HepG2 (cell line): ENCODE results near the gene PKN2. TPM values are rescaled to one million over a fixed set of nuclear protein-coding genes. Genes with fewer than 3 reads are reported as not detected.
A peak's percentile ranks its signal among the peaks of the same experiment; 100 is the strongest.

ENCODE experiments used
- AGO2 ChIP-seq: fragments of 200-400 bp; formaldehyde crosslinking; optimal IDR thresholded peaks from 2 replicates; pipeline ENCODE3; 2017; ENCODE audit warnings: mild to moderate bottlenecking, low read depth, low read length, moderate library complexity
- ATM ChIP-seq: fragments of 450-650 bp; IDR thresholded peaks from 2 replicates; pipeline ENCODE4 v1.7.1; 2017; ENCODE audit warnings: mild to moderate bottlenecking, borderline replicate concordance
- CBX1 ChIP-seq: IDR thresholded peaks from one replicate; pipeline ENCODE4 v1.6.1; 2016; ENCODE audit warnings: antibody characterized with exemption, low read depth
- EHMT2 ChIP-seq: fragments of 200-600 bp; sonication (generic); IDR thresholded peaks from 2 replicates; pipeline ENCODE4 v1.7.0; 2017; ENCODE audit warnings: antibody characterized with exemption, low read depth, low read length, borderline replicate concordance
- ELF4 ChIP-seq: sonication (generic); formaldehyde crosslinking; IDR thresholded peaks from 2 replicates; pipeline ENCODE4 v1.5.0; 2020; ENCODE audit warnings: missing genetic modification reagents, mild to moderate bottlenecking, moderate library complexity, borderline replicate concordance
- ETV5 ChIP-seq: IDR thresholded peaks from 2 replicates; pipeline ENCODE4 v1.6.1; 2018; ENCODE audit warnings: missing biosample characterization, missing genetic modification reagents, inconsistent platforms, borderline replicate concordance
- FOSL1 ChIP-seq: sonication (generic); formaldehyde crosslinking; IDR thresholded peaks from 2 replicates; pipeline ENCODE4 v1.9.0; 2021; ENCODE audit warnings: missing genetic modification reagents, borderline replicate concordance
- GFI1 ChIP-seq: sonication (generic); formaldehyde crosslinking; IDR thresholded peaks from 2 replicates; pipeline ENCODE4 v1.5.0; 2020; ENCODE audit warnings: missing genetic modification reagents, mild to moderate bottlenecking, borderline replicate concordance
- HHEX ChIP-seq: IDR thresholded peaks from 2 replicates; pipeline ENCODE4 v1.6.1; 2016; ENCODE audit warnings: control low read depth
- HNRNPUL1 ChIP-seq: fragments of 200-400 bp; formaldehyde crosslinking; IDR thresholded peaks from 2 replicates; pipeline ENCODE4 v1.6.1; 2017; ENCODE audit warnings: low read depth, mild to moderate bottlenecking, low read length, moderate library complexity
- KLF9 ChIP-seq: IDR thresholded peaks from 2 replicates; pipeline ENCODE4 v1.6.1; 2016; ENCODE audit warnings: low read depth
- NFE2L2 ChIP-seq: fragments of 150-350 bp; IDR thresholded peaks from 2 replicates; pipeline ENCODE4 v1.6.1; 2014; ENCODE audit warnings: low read length
- SIN3A ChIP-seq: IDR thresholded peaks from 2 replicates; pipeline ENCODE4 v1.6.1; 2011; ENCODE audit warnings: low read depth, mild to moderate bottlenecking, control low read depth, low read length, borderline replicate concordance
- SP4 ChIP-seq: sonication (generic); formaldehyde crosslinking; IDR thresholded peaks from 2 replicates; pipeline ENCODE4 v1.8.1; 2023; ENCODE audit warnings: mild to moderate bottlenecking, missing genetic modification reagents
- STAT5B ChIP-seq: sonication (generic); formaldehyde crosslinking; IDR thresholded peaks from 2 replicates; pipeline ENCODE4 v1.4.0; 2020; ENCODE audit warnings: missing genetic modification reagents
- XBP1 ChIP-seq: sonication (generic); formaldehyde crosslinking; IDR thresholded peaks from 2 replicates; pipeline ENCODE4 v1.5.0; 2020; ENCODE audit warnings: missing genetic modification reagents
- ZBTB34 ChIP-seq: sonication (generic); formaldehyde crosslinking; IDR thresholded peaks from 2 replicates; pipeline ENCODE4 v1.8.0; 2022; ENCODE audit warnings: mild to moderate bottlenecking, missing genetic modification reagents
- ZBTB49 ChIP-seq: sonication (generic); formaldehyde crosslinking; IDR thresholded peaks from 2 replicates; pipeline ENCODE4 v1.4.0; 2020; ENCODE audit warnings: missing genetic modification reagents, borderline replicate concordance
- ZFYVE20 ChIP-seq: sonication (generic); formaldehyde crosslinking; IDR thresholded peaks from 2 replicates; pipeline ENCODE4 v1.8.0; 2023; ENCODE audit warnings: low read depth, mild to moderate bottlenecking, moderate library complexity, missing genetic modification reagents, borderline replicate concordance
- ZKSCAN5 ChIP-seq: sonication (generic); formaldehyde crosslinking; IDR thresholded peaks from 2 replicates; pipeline ENCODE4 v1.5.1; 2020; ENCODE audit warnings: mild to moderate bottlenecking, missing genetic modification reagents
- ZNF451 ChIP-seq: sonication (generic); formaldehyde crosslinking; IDR thresholded peaks from 2 replicates; pipeline ENCODE4 v1.5.0; 2020; ENCODE audit warnings: mild to moderate bottlenecking, missing genetic modification reagents
- ZNF563 ChIP-seq: sonication (generic); formaldehyde crosslinking; IDR thresholded peaks from 2 replicates; pipeline ENCODE4 v1.8.0; 2022; ENCODE audit warnings: mild to moderate bottlenecking, moderate library complexity, missing genetic modification reagents
- ZNF572 ChIP-seq: sonication (generic); formaldehyde crosslinking; IDR thresholded peaks from 2 replicates; pipeline ENCODE4 v1.5.1; 2020; ENCODE audit warnings: mild to moderate bottlenecking, missing genetic modification reagents
- ZNF691 ChIP-seq: sonication (generic); formaldehyde crosslinking; IDR thresholded peaks from 2 replicates; pipeline ENCODE4 v1.4.0; 2020; ENCODE audit warnings: missing genetic modification reagents, low read depth, mild to moderate bottlenecking, borderline replicate concordance
- ZNF747 ChIP-seq: sonication (generic); formaldehyde crosslinking; IDR thresholded peaks from 2 replicates; pipeline ENCODE4 v1.8.1; 2023; ENCODE audit warnings: missing genetic modification reagents, mild to moderate bottlenecking, borderline replicate concordance
- ZNF773 ChIP-seq: sonication (generic); formaldehyde crosslinking; IDR thresholded peaks from 2 replicates; pipeline ENCODE4 v1.4.0; 2020; ENCODE audit warnings: missing genetic modification reagents, borderline replicate concordance
- polyA plus RNA-seq, 8 experiments: library from polyadenylated mRNA; depleted of rRNA in 3 of 8; stranded (reverse) in 7 of 8; unstranded in 1 of 8; fragments of >200 nt; fragmentation: Illumina TruSeq in 4 of 8; extraction: Trizol in 4 of 8; gene quantifications; 2 replicates each; pipeline versions ENCODE4 v1.2.1 to v1.2.3, GENCODE V29; 2011 to 2016; ENCODE audit warnings: low read depth in 4 of 8, missing spikeins in 1 of 8, mixed read lengths in 1 of 8; ENCODE audit not compliant: insufficient read depth in 1 of 8
- total RNA-seq, 5 experiments: library from RNA; depleted of rRNA; stranded (reverse); fragments of >200 nt; fragmentation: Illumina TruSeq; extraction: Trizol; gene quantifications; 2 replicates each; pipeline ENCODE4 v1.2.3, GENCODE V29; 2016; ENCODE audit warnings: low read depth in 1 of 5

PKN2 gene
- total and polyA plus RNA-seq, 2 of the 13 experiments (the other 11 are each of a cell fraction or from before 2014, with no cell fraction given) = 17.0 to 29.4 TPM

GRCh38 chr1:88683541-88684481 lies at the start of gene PKN2 (continued):
- TF ChIP-seq ZBTB34 (CRISPR knock-in tag) (0 out of 2 replicates have a peak, but pooled peaks have one; percentile 22), ATM (no peak), GFI1 (no peak; the same call in 1 of the 2 replicates), ZFYVE20 (CRISPR knock-in tag) (no peak), FOSL1 (no peak), STAT5B (CRISPR knock-in tag) (no peak), ZKSCAN5 (CRISPR knock-in tag) (no peak), NFE2L2 (no peak), ELF4 (CRISPR knock-in tag) (peak; percentile 56; the same call in 1 of the 2 replicates), ZNF773 (CRISPR knock-in tag) (no peak), XBP1 (CRISPR knock-in tag) (no peak), ETV5 (CRISPR knock-in tag) (peak; percentile 46; the same call in 1 of the 2 replicates), KLF9 (CRISPR knock-in tag) (peak; percentile 66; the same call in 1 of the 2 replicates), SP4 (CRISPR knock-in tag) (peak; percentile 80), ZBTB49 (CRISPR knock-in tag) (no peak), ZNF563 (CRISPR knock-in tag) (no peak), EHMT2 (no peak), ZNF691 (CRISPR knock-in tag) (peak; percentile 19; the same call in 1 of the 2 replicates), SIN3A (0 out of 2 replicates have a peak, but pooled peaks have one; percentile 19), ZNF572 (CRISPR knock-in tag) (no peak), ZNF451 (CRISPR knock-in tag) (no peak), ZNF747 (CRISPR knock-in tag) (peak; percentile 64; the same call in 1 of the 2 replicates), AGO2 (no peak), CBX1 (peak; percentile 94), HNRNPUL1 (0 out of 2 replicates have a peak, but pooled peaks have one; percentile 28), HHEX (CRISPR knock-in tag) (no peak)
